Left lung (tissue), 10 donors: ENCODE measurements around the gene ZCCHC7. TPM values are rescaled to one million over a fixed set of nuclear protein-coding genes. Genes with fewer than 3 reads are reported as not detected.

ENCODE experiments used
- ATAC-seq: fragments of 200-7000 bp; cut with Tn5 transposase; one replicate; pipeline ENCODE4 v1.9.1; 2020; ENCODE audit warnings: moderate library complexity
- DNase-seq, 4 donors: peaks; one replicate each; pipeline ENCODE4 v3.0.0-alpha.2; 2013 to 2020
- H3K27ac ChIP-seq, 2 donors: fragments of 200-600 bp; sonication (generic) in 1 of 2; one replicate each; pipeline versions ENCODE4 v1.5.0 to v1.8.0; 2020 to 2021
- H3K27me3 ChIP-seq, 2 donors: fragments of 200-600 bp; sonication (generic) in 1 of 2; one replicate each; pipeline versions ENCODE4 v1.5.0 to v1.8.0; 2020 to 2021
- H3K36me3 ChIP-seq, 2 donors: fragments of 200-600 bp; sonication (generic) in 1 of 2; one replicate each; pipeline versions ENCODE4 v1.5.0 to v1.8.0; 2020 to 2021
- H3K4me1 ChIP-seq, 2 donors: fragments of 200-600 bp; one replicate each; pipeline ENCODE4 v1.8.0; 2021
- H3K4me3 ChIP-seq, 2 donors: fragments of 200-600 bp; sonication (generic) in 1 of 2; one replicate each; pipeline versions ENCODE4 v1.5.0 to v1.8.0; 2020 to 2021; ENCODE audit warnings: mild to moderate bottlenecking in 1 of 2
- H3K9me3 ChIP-seq, 2 donors: fragments of 200-600 bp; sonication (generic) in 1 of 2; one replicate each; pipeline versions ENCODE4 v1.5.0 to v1.8.0; 2020 to 2021
- intact Hi-C, 2 donors: fragments of 100-400 bp; cut with DNase I; formaldehyde crosslinking; loops; one replicate each; pipeline versions ENCODE4 v1.11.2 to v1.14.2; 2022
- polyA plus RNA-seq, 6 donors: library from polyadenylated mRNA; unstranded; fragments of 120-200 nt; gene quantifications; one replicate each; pipeline ENCODE4 v1.2.1, GENCODE V29; 2013; ENCODE audit not compliant: insufficient read length in 6 of 6
- total RNA-seq, 2 donors: library from RNA; stranded (reverse); fragmentation: NEBNext Ultra II Directional; extraction: Animal tissue kit (Norgen Biotek cat#: 25700); gene quantifications; one replicate each; pipeline ENCODE4 v1.2.1, GENCODE V29; 2021
- TF ChIP-seq, protein P1 (sequence below), 2 donors: fragments of 200-600 bp; sonication (generic) in 1 of 2; IDR thresholded peaks; one replicate each; pipeline versions ENCODE4 v1.5.0 to v1.8.0; 2021; ENCODE audit warnings: antibody characterized with exemption in 2 of 2
- donor health status: DM: no; HTN: yes; CAD: no.
- donor health status: DM: no; HTN: no; CAD: no.

ZCCHC7 gene
- total and polyA plus RNA-seq, 8 donors, result 16.0 to 26.0 (median 22.6) TPM

DNA sequence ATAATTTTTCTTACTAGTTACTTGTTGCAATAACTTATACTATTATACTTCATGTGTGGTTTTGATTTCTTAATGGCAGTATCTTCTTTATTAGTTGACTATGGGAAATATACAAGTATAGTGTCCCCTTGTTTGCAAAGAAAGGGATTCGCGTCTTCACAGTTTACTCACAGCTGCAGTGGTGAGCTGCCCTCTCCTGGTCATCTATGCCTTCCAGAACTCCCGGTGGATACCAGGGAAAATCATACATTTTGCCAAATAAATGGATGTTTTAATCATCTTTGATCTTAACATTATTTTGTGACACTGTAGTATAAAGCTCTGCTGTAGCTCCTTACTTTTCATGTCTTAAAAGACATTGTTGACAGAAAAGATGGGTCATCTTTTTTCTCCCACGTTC is 142.0 kb downstream of the ZCCHC7 start:
- intact Hi-C loops, result no loop called here
- Histone ChIP-seq H3K4me1 (peaks cover 0 to 4% of the 10 kb centered on the region in 2 donors), H3K36me3 (no peaks in the 10 kb centered on the region), H3K9me3 (no peaks in the 10 kb centered on the region), H3K4me3 (no peak overlapping the region), H3K27me3 (no peaks in the 10 kb centered on the region), H3K27ac (no peak overlapping the region)
- TF ChIP-seq, protein P1, sequence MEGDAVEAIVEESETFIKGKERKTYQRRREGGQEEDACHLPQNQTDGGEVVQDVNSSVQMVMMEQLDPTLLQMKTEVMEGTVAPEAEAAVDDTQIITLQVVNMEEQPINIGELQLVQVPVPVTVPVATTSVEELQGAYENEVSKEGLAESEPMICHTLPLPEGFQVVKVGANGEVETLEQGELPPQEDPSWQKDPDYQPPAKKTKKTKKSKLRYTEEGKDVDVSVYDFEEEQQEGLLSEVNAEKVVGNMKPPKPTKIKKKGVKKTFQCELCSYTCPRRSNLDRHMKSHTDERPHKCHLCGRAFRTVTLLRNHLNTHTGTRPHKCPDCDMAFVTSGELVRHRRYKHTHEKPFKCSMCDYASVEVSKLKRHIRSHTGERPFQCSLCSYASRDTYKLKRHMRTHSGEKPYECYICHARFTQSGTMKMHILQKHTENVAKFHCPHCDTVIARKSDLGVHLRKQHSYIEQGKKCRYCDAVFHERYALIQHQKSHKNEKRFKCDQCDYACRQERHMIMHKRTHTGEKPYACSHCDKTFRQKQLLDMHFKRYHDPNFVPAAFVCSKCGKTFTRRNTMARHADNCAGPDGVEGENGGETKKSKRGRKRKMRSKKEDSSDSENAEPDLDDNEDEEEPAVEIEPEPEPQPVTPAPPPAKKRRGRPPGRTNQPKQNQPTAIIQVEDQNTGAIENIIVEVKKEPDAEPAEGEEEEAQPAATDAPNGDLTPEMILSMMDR (IDR thresholded peaks at IDR 0.05), result no peak
- DNase-seq (peak in 1 of 4 donors; percentile 33), ATAC-seq (no peak)

DNA sequence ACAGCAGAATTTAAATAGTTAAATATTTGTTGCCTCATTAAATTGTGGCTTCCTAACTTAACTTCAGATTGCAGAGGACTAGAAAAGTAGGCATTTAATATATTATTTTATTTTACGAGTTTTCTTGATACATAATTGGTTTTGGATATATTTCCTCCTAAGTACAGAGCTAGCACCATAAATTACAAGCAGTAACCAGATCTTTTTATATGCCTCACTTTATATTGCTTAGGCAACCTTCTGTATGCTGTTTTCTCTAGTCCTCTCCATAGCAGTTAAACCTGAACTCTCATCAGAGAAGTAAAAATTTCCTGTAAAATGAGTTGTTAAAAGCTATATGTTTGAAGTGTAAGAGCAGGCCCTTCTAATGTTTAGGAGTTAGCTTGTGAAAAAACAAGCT is 144.2 kb downstream of the ZCCHC7 start:
- TF ChIP-seq, protein P1 (IDR thresholded peaks at IDR 0.05), result no peak
- DNase-seq, result no peak
- H3K4me1 ChIP-seq, result peaks cover 0 to 4% of the 10 kb centered on the region in 2 donors
- no peak for ATAC-seq
- no peaks in the 10 kb centered on the region for H3K9me3 ChIP-seq
- no peak overlapping the region for H3K4me3 ChIP-seq
- H3K36me3 ChIP-seq, result no peaks in the 10 kb centered on the region
- H3K27me3 ChIP-seq, result no peaks in the 10 kb centered on the region
- intact Hi-C loops, result no loop called here
- no peak overlapping the region for H3K27ac ChIP-seq

DNA sequence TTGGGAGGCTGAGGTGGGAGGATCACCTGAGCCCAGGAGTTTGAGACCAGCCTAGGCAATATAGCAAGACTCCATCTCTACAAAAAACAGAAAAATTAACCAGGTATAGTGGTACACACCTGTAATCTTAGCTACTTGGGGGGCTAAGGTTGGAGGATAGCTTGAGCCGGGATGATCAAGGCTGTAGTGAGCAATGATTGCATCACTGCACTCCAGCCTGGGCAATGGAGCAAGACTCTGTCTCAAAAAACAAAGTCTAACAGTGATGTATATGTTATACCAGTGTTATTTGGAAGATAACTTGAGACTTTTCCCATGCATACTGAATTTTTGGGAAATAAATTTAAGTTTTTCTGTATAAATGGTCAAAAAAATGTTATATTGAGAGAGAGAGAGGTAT is 146.3 kb downstream of the ZCCHC7 start:
- no peak overlapping the region for H3K4me3 ChIP-seq
- H3K36me3 ChIP-seq, result no peaks in the 10 kb centered on the region
- DNase-seq (no peak), ATAC-seq (no peak)
- TF ChIP-seq, protein P1 (IDR thresholded peaks at IDR 0.05), result no peak
- H3K9me3 ChIP-seq, result no peaks in the 10 kb centered on the region
- H3K27ac ChIP-seq, result no peak overlapping the region
- H3K27me3 ChIP-seq, result no peaks in the 10 kb centered on the region
- H3K4me1 ChIP-seq, result no peaks in the 10 kb centered on the region
- intact Hi-C loops, result no loop called here

DNA sequence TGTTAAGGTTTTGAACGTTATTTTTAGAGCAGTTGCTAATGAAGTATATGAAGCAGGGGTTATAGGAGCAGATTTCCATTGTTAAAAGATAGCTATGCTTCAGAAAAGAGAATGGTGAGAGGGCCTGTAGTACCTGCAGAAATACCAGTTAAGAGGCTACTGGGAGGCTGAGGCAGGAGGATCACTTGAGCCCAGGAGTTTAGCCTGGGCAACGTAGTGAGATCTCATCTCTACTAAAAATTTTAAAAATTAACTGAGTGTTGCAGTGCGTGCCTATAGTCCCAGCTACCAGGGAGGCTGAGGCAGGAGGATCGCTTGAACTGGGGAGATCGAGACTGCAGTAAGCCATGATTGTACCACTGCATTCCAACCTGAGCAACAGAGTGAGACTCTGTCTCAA is 148.8 kb downstream of the ZCCHC7 start:
- DNase-seq (no peak), ATAC-seq (no peak)
- Histone ChIP-seq H3K36me3 (no peaks in the 10 kb centered on the region), H3K27me3 (no peaks in the 10 kb centered on the region), H3K4me3 (no peak overlapping the region), H3K27ac (no peak overlapping the region), H3K9me3 (peaks cover 0 to 8% of the 10 kb centered on the region in 2 donors), H3K4me1 (no peaks in the 10 kb centered on the region)
- TF ChIP-seq, protein P1 (IDR thresholded peaks at IDR 0.05), result no peak
- intact Hi-C loops, result no loop called here

DNA sequence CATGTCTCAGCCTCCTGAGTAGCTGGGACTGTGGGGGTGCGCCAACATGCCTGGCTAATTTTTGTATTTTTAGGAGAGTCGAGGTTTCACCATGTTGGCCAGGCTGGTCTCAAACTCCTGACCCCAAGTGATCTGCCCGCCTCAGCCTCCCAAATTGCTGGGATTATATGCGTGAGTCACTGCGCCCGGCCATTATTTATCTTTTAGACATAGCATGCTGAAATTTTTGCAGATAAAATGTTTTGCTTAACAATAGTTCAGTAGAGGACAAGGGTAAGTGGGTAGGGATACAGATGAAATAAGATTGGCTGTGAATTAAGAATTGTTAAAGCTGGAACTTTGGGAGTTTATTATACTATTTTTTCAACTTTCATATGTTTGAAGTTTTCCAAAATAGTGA is 151.3 kb downstream of the ZCCHC7 start:
- intact Hi-C loops, result no loop called here

More for the DNA sequence above, 151.3 kb downstream of the ZCCHC7 start:
- Histone ChIP-seq H3K4me3 (no peak overlapping the region), H3K36me3 (no peaks in the 10 kb centered on the region), H3K27ac (no peak overlapping the region), H3K27me3 (no peaks in the 10 kb centered on the region), H3K9me3 (peaks cover 0 to 8% of the 10 kb centered on the region in 2 donors), H3K4me1 (no peaks in the 10 kb centered on the region)
- TF ChIP-seq, protein P1 (IDR thresholded peaks at IDR 0.05), result no peak
- DNase-seq (no peak), ATAC-seq (no peak)
